Right renal pelvis (tissue), 4 donors: ENCODE data around the gene PTPRD. TPM values are rescaled to one million over a fixed set of nuclear protein-coding genes. Genes with fewer than 3 reads are reported as not detected.

ENCODE experiments used
- DNase-seq, 4 donors: peaks; one replicate each; pipeline ENCODE4 v3.0.0-alpha.2; 2013; ENCODE audit warnings: low read depth in 4 of 4, low spot score in 3 of 4, missing footprints in 1 of 4
- polyA plus RNA-seq, 4 donors: library from polyadenylated mRNA; unstranded; fragments of 120-200 nt; gene quantifications; one replicate each; pipeline ENCODE4 v1.2.1, GENCODE V29; 2013; ENCODE audit not compliant: insufficient read length in 4 of 4

PTPRD gene
- polyA plus RNA-seq, 4 donors = 105 to 119 (median 108) TPM

DNA sequence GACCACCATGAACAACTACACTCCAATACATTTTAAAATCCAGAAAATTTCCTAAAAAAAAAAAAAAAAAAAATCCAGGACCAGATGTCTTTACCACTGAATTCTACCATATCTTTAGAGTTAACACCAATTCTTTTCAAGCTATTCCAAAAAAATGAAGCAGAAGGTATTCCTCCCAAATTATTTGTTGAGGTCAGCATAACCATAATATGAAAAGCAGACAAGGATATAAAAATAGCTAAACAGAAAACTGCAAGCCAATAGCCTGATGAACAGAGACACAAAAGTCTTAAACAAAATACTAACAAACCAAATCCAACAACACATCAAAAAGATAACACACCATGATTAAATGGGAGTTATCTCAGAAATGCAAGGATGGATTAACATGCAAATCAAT, 695.4 kb downstream of the PTPRD start:
- DNase-seq = no peak

DNA sequence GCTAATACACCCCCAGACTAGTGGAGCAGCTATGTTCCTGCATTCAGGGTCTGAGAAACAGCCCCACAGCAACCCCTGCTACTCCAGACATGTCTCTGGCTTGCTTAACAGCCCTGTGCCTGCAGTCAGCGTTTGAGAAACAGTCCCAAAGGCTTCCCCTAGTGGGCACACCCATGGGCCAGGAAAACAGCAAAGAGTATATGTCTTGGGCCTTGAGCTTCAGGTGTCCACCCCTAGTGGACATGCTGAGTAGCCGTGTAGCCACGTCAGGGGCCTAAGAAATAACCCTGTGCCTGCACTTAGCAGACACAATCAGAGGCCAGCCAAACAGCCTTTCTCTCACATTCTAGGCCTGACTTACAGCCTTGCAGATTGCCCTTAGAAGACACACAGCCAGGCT, 698.6 kb downstream of the PTPRD start:
- DNase-seq = no peak

DNA sequence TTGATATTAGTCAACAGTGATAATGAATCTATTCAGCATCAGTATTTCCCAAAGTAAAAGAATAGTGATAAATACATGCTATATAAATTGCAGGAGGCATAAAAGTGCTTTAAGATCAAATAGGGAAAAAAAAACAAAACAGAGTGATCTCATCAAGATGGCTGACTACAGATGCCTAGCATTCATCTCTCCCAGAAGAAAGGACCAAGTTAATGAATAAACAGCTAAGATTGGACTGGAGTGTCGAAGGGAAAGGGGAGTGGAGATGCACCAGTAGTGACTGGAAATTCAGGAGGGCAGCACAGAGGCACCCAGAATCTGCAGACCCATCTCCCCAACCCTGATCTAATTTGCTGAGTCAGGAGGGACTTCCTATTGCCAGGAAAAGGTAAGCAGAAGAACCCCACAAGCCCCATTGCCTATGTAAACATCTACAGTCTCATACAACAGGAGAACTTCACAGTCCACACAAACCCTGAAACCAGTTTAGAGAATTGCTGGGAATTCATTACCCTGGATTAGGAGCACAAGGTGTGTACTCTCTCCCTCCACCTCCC, 699.4 kb downstream of the PTPRD start:
- peak in 1 of 4 donors; percentile 3 for DNase-seq

DNA sequence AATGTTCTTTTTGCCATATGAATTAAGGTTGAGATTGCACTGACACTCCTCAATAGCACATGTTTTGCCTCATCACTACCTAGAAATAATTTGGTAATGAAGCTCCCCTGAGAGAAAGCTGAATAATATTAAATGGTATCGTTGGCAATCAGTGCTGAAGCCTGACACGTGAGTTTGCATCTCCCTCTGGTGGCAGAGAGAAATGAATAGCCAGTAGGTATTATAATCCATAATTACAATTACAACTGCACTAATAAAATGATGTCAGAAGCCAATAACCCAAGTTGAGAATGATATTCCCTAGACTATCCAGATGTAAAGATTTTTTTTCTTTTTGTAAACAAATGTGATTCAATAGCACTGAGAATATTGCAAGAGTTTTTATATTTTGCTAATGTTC, 700.3 kb downstream of the PTPRD start:
- DNase-seq = no peak

DNA sequence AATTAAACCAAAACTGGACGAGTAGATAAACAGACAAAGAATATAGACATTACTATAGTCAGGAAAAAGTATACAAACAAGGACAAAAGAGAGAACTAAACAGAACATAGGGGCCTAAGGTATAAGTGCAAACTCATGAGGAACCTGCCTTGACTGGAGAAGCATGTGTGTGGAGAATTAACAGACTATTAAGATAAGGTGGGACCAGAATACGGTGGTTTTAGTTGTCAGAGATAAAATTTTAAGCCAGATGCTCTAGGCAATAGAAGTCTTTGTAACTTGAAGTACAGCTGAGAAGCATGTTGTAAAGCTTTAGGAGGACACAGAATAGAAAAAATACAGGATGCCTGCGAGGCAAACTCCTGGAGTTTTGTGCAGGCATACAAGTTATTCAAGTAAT, 707.1 kb downstream of the PTPRD start:
- DNase-seq = no peak

DNA sequence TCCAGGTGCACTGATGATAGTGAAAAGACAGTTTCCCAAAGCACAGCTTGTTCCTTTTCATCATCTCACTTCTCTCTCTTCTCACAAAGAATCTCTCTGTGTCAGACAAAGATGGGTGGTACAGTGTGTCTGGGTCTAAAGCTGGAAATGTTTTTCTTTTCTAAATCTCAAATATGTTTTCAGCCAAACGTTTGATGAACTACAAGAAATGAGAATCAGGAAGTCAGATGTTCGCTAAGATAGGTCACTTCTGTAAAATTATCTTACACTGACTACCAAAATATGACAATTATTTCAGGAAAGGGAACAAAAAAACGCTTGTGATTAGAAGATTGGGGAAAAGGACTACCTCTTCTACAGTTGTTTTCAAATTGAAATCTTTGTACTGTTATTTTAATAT, 708.8 kb downstream of the PTPRD start:
- no peak for DNase-seq

DNA sequence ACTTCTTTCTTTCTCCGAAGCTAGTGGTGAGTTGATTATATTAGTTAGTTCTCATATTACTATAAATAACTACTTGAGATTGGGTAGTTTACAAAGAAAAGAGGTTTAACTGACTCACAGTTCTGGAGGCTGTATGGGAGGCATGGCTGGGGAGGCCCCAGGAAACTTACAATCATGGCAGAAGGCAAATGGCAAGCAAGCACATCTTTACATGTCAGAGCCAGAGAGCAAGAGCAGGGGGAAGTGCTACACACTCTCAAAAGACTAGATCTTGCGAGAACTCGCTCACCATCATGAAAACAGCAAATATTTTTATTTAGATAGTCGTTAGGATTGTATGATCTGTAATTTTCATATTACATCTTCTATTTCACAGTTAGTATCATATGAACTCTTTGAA, 711.2 kb downstream of the PTPRD start:
- DNase-seq = no peak

DNA sequence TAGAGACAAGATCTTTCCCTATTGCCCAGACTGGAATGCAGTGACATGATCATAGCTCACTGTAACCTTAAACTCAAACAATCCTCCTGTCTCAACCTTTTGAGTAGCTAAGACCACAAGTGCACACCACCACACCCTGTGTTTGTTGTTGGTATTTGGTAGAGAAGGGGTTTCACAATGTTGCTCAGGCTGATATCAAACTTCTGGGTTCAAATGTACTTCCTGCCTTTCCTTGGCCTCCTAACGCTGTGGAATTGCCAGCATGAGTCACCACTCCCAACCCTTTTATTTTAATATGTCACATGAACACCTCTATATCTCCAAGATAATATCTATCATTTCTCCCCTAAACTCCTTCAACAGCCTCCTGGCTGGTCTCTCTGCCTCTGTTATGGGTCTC, 719.0 kb downstream of the PTPRD start:
- DNase-seq = no peak

DNA sequence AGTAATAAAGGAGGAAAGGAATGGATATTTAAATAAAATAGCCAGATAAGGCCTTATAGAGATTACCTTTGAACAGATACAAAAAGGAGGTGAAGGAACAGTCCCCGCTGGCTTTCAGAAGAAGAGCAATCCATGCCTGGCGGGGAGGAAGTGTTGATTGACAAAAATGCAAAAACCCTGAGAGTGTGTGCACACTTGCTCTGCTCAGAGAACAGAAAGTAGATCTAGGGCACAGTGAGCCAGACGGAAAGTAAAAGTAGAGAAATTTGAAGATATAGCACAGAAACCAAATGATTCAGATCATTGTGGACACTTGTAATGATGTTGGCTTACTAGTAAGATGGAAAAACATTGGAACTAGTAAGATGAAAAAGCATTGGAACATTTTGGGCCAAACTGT, 720.6 kb downstream of the PTPRD start:
- DNase-seq = no peak

DNA sequence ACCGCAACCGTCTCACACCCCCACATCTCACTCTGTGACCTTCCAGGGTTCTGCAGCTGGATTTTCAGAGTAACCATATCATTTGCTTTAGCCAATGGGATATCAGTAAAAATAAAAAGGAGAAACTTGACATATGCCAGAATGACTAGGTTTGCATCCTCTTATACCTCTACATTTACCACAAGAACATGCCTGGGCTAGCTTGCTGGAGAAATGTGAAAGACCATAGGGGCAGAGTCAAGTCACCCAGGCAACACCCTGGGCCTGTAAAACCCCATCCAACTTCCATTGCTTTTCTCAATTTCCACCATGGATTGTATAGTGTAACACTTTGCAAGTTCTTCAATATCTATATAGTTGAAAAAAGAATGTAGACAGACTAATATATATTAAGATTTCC, 731.1 kb downstream of the PTPRD start:
- DNase-seq = no peak

DNA sequence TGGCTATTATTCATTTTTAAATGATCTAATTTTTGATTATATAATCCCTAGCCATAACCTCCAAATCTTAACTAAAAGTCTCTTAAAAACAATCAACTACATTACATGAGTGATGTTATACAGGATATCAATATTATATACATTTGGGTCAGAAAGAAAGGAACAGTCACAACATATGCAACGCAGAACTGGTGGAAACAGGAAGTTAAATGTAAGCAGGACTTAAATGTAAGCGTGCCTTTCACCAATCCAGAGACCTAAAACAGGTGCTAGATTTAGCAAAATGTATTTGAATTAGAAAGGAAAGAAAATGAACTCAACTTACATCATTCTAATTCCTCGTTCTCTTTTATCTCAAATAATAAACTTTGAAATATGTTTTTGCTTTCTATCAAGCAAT, 738.5 kb downstream of the PTPRD start:
- no peak for DNase-seq

DNA sequence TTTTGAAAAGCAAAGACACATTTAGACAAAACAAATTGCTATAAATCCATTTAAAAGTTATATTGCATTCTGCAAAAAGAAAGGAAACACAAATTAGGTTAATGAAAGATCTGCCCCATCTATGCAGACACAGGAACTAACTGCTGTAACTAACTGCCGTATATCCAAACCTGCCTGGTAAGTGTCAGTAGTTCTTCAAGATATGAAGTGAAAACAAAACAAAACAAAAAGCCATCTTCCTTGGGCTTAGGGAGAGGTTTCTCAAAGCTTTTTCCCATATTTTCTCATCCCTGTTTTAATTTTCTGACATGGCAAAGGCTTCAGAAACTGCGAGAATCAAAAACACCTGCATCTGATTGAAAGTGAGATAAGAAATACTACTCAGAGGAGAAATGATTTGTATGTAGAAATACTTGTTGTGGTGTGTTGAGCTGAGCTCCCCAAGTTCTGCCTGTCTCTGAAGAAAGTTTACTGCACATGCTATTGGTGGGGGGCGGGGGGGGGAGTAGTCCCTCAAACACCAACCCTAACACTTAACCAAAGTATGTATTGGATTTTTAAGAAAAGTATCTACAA, 750.5 kb downstream of the PTPRD start:
- no peak for DNase-seq

DNA sequence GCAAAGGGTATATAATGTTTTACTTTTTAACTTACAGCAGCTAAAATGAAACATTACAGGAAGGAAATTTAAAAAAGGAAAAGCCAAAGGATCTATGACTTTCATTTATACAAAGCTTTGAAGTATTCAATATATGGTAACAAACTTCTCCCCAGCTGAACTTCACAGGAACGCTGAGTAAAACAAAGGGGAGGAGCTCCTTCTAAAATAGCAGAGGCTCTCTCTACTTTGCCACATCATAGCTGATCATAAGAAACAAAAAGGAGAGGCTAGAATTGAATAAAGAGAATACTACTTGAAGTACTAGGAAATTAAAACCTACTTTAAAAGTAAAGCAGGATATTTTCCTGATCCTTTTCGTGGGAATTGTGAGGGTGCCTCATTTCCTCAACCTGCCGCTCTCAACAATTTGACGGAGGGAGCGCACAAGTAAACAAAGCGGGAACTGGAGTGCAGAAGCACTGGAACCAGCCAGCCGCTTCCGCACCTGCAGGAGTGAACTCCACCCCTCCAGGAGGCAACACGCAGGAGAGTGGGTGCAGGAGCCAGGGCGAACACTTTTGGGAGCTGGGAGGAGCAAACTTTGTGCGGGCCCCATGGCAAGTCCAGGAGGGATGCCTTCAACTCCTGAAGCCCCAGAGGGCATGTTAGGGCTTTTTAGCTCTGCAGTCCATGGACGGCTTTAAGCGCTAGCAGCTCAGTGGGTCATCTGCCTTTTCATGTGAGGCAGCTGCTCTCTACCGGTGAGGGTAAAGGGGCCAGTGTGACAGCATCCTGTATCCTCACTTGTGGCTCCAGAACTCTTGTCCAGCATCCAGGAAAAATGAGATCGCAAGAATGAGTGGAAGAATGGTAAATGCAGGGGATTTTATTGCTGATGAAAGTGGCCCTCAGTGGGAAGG, 757.4 kb downstream of the PTPRD start:
- DNase-seq = no peak

DNA sequence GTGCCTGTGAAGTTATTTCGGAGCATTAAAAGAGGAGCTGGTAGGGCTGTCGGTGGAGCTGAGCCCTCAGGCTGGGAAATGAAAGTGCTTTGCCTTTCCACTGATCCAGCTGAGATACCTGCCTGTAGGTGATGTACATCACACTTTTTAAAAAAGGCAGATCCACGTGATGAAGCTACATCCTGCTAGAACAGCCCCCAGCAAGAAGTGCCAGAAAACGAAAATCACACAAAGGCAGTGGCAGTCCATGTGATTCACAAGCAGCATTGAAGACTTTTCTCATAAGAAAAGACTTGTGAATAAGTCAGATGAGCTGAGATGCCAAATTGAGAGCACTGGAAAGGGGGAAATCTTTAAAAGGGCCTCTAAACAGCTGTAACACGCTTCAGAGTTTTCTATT, 765.1 kb downstream of the PTPRD start:
- DNase-seq = no peak

DNA sequence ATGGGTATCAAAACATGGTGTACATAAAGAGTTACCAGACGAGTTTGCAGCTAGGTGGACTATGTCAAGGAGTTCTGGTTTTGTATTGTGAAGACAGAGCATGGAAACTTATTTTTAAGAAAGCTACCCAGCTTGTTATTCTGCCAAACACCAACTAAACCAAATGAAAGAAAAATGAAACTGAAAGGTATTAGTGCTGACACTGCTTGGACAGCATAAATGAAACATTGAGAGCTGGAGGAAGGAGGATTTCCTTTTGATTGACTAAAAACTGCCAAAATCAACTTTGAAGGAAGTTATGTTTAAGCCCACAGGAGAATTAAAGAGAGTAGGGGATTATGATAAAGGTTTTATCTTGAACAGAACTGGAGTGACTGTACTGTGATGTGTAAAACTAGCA, 766.2 kb downstream of the PTPRD start:
- no peak for DNase-seq

DNA sequence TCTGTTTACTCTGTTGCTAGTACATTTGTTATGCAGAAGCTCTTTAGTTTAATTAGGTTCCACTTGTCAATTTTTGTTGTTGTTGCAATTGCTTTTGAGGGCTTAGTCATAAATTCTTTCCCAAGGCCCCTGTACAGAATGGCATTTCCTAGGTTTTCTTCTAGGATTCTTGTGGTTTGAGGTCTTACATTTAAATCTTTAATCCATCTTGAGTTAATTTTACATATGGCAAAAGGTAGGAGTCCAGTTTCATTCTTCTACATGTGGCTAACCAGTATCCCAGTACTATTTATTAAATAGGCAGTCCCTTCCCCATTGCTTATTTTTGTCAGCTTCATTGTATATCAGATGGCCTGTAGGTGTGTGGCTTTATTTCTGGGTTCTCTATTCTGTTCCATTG, 792.4 kb downstream of the PTPRD start:
- DNase-seq = no peak

DNA sequence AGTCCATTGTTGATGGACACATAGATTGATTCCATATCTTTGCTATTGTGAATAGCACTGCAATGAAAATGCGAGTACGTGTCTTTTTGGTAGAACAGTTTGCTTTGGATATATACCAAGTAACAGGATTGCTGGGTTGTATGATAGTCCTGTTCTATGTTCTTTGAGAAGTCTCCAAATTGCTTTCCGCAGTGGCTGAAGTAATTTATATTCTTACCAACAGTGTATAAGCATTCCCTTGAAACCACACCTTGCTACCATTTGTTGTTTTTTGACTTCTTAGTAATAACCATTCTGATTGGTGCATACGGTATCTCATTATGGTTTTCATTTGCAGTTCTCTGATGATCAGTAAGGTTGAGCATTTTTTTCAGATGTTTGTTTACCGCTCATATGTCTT, 792.9 kb downstream of the PTPRD start:
- DNase-seq = no peak

DNA sequence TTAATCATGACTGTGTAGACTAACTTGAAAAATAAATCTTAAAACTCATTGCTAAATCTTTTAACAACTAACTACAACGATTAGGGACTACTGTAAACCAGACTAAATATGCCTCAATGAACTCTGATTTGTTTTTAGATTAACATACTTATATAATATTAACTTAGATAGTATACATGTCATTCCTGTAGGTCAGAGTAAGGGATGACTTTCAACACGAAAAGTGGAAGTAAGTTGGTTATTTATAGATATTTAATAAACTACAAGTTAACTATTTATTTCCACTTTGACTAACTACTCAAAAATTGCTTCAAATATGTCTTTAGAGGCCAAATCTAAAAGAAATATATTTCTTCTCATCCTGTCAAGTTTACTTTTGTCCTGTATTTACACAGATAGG, 795.6 kb downstream of the PTPRD start:
- no peak for DNase-seq

DNA sequence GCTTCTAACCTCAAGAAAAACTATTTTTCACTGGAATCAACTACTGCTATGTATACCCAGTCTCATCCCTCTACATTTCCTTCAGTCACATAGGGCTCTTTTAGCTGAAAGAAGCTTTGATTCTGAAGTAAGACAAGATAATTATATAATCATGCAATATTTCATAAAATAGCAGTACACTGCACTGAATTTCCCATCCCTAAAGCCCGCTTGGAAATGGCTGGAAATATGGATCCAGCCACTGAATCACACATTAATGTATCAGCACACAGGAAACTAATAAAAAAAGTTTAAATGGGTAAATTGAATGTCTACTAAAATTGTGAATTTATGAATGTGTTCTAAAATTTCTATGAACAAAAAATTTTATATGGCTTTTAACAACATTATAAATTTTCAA, 808.7 kb downstream of the PTPRD start:
- no peak for DNase-seq

DNA sequence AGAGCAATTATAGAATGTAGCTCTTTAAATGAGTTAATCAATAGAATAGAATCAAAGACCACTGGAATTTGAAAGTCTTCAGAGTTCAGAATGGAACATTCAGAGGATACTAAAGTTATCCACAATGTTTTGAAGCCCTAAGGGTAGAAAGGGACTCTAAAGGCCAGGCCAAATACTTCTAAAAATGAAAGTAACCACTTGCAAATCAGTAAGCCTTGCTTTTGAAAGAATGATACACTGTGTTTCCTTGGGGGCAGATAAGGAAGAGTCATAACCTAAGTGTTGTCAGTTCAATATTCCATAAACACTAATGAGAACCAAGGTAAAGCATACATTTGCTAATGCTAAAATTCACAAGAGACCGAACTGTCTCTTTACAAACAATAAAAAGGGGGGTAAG, 813.5 kb downstream of the PTPRD start:
- no peak for DNase-seq

DNA sequence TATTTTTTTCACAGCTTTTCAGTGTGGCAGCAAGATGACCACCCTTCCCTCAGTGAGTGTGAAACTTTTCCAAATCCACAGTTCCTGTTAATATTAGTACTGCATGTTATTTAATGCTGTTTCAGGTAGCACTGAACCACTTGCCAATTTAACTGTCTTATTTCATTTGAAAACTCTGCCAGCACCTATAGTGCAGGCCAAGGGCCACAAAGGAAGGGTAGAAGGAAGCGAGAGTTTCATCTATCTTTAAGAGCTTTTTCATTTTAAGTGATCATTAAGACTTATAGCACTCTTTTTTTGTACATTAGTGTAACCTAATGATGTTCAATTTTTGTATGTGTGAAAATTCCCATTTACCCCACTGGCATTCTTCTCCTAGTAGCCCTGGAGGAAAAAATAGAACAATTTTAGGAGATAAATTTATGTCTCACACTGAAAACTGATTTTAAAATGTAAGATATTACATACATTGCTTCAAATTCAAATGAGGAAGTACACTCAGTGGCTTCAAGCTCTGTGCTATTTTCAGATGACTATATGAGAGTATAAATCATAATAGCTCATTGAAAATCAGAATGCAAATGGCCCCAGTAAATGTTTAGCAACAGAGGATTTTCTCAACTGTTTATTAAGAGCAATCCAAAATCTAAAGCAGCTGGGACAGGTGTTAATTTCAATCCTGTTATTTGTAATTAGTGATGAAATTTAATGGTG, 820.5 kb downstream of the PTPRD start:
- no peak for DNase-seq

DNA sequence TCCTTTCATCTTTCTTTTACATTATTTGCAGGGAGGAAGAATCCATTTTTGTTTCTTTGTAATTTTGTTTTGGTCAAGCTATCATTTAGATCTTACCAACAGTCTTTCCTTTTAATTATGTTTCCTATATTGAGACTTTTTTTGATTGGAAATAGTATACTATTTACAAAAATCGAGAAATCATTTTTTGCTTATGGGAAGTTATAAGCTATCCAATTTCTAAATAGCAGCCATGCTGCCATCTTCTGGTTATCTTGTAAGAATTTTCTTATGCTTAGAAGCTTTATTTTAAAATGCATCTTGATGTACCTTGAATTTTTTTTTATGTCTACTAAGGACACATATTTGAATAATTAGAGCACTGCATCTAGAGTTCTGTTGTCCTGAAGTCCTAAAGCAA, 821.2 kb downstream of the PTPRD start:
- no peak for DNase-seq
